K562 (cell line): ENCODE results near the gene CENPX. TPM values are rescaled to one million over a fixed set of nuclear protein-coding genes. Genes with fewer than 3 reads are reported as not detected.

Source experiments
- CREBBP ChIP-seq: IDR thresholded peaks from one replicate; pipeline ENCODE4 v1.6.1; 2012; ENCODE audit warnings: low read depth, mild to moderate bottlenecking, control low read depth, inconsistent platforms, low read length
- DEAF1 ChIP-seq: fragments of 450-650 bp; formaldehyde crosslinking; IDR thresholded peaks from 2 replicates; pipeline ENCODE4 v1.4.0; 2020; ENCODE audit warnings: mild to moderate bottlenecking, moderate library complexity
- FOSL1 ChIP-seq: fragments of 200-800 bp; sonication (Bioruptor generic); conservative IDR thresholded peaks from 2 replicates; pipeline ENCODE4 v1.6.1; 2016; ENCODE audit warnings: missing genetic modification characterization, missing compliant biosample characterization
- FOXJ3 ChIP-seq: sonication (generic); formaldehyde crosslinking; IDR thresholded peaks from 2 replicates; pipeline ENCODE4 v1.4.0; 2020; ENCODE audit warnings: mild to moderate bottlenecking, missing genetic modification reagents
- HNRNPH1 ChIP-seq: fragments of 200-400 bp; formaldehyde crosslinking; optimal IDR thresholded peaks from 2 replicates; pipeline ENCODE3; 2017; ENCODE audit warnings: low read depth, mild to moderate bottlenecking, low read length, moderate library complexity
- KDM4B ChIP-seq, 2 experiments: fragments of 450-650 bp in 1 of 2; sonication (generic) in 1 of 2; IDR thresholded peaks; 2 replicates each; pipeline ENCODE4 v1.6.1; 2016 to 2017; ENCODE audit warnings: borderline replicate concordance in 2 of 2, antibody characterized with exemption in 1 of 2, low read depth in 1 of 2, mild to moderate bottlenecking in 1 of 2
- KDM5B ChIP-seq: fragments of 200-600 bp; sonication (generic); IDR thresholded peaks from 2 replicates; pipeline ENCODE4 v1.6.1; 2012; ENCODE audit warnings: low read depth, mild to moderate bottlenecking, moderate library complexity, low read length, control low read depth, inconsistent platforms; ENCODE audit not compliant: insufficient replicate concordance
- MCM3 ChIP-seq: fragments of 450-650 bp; IDR thresholded peaks from 2 replicates; pipeline ENCODE4 v1.6.1; 2016
- MIER1 ChIP-seq: fragments of 450-650 bp; IDR thresholded peaks from 2 replicates; pipeline ENCODE4 v1.6.1; 2016; ENCODE audit warnings: antibody characterized with exemption, mild to moderate bottlenecking, low read depth
- MYC ChIP-seq, 2 experiments: fragments of 250-450 bp in 1 of 2; sonication (Bioruptor Pico) in 1 of 2; IDR thresholded peaks; 2 replicates each; pipeline versions ENCODE4 v1.5.1 to v1.6.1; 2012 to 2021; ENCODE audit warnings: low read depth in 2 of 2, borderline replicate concordance in 1 of 2, improper control_type of control experiment in 1 of 2, low read length in 1 of 2, mild to moderate bottlenecking in 1 of 2, moderate library complexity in 1 of 2
- NONO ChIP-seq, 2 experiments: fragments of 200-400 bp in 1 of 2; fragments of 450-650 bp in 1 of 2; formaldehyde crosslinking in 1 of 2; IDR thresholded peaks; 2 replicates each; pipeline ENCODE4 v1.6.1; 2017; ENCODE audit warnings: low read depth in 2 of 2, mild to moderate bottlenecking in 2 of 2, moderate library complexity in 2 of 2, low read length in 1 of 2
- NR2F6 ChIP-seq: fragments of 450-650 bp; formaldehyde crosslinking; IDR thresholded peaks from 2 replicates; pipeline ENCODE4 v1.4.0; 2020; ENCODE audit warnings: mild to moderate bottlenecking
- PHF8 ChIP-seq: fragments of 200-600 bp; sonication (generic); IDR thresholded peaks from 2 replicates; pipeline ENCODE4 v1.6.1; 2012; ENCODE audit warnings: mixed run types, mild to moderate bottlenecking, inconsistent platforms, low read length, moderate library complexity, borderline replicate concordance
- PTBP1 ChIP-seq: fragments of 200-400 bp; formaldehyde crosslinking; IDR thresholded peaks from 2 replicates; pipeline ENCODE4 v1.6.1; 2017; ENCODE audit warnings: low read depth, low read length
- RBBP5 ChIP-seq: fragments of 200-600 bp; sonication (generic); IDR thresholded peaks from 2 replicates; pipeline ENCODE4 v1.6.1; 2012; ENCODE audit warnings: borderline replicate concordance, mild to moderate bottlenecking, low read length, control low read depth, inconsistent platforms; ENCODE audit not compliant: insufficient read depth, poor library complexity, severe bottlenecking
- RBFOX2 ChIP-seq: fragments of 200-400 bp; formaldehyde crosslinking; IDR thresholded peaks from 2 replicates; pipeline ENCODE4 v1.6.1; 2017; ENCODE audit warnings: low read depth, mild to moderate bottlenecking, low read length, moderate library complexity
- SAP30 ChIP-seq: fragments of 200-600 bp; sonication (generic); IDR thresholded peaks from 2 replicates; pipeline ENCODE4 v1.6.1; 2012; ENCODE audit warnings: borderline replicate concordance, low read depth, mild to moderate bottlenecking, moderate library complexity, low read length, control low read depth, inconsistent platforms; ENCODE audit not compliant: insufficient read depth, poor library complexity, severe bottlenecking
- SLC30A9 ChIP-seq: fragments of 250-450 bp; sonication (Bioruptor Pico); IDR thresholded peaks from 2 replicates; pipeline ENCODE4 v1.8.0; 2022; ENCODE audit warnings: mild to moderate bottlenecking, moderate library complexity
- SMAD2 ChIP-seq: fragments of 150-350 bp; IDR thresholded peaks from 2 replicates; pipeline ENCODE4 v1.6.1; 2014; ENCODE audit warnings: low read depth, mild to moderate bottlenecking, low read length
- SRSF3 ChIP-seq: fragments of 200-400 bp; formaldehyde crosslinking; IDR thresholded peaks from 2 replicates; pipeline ENCODE4 v1.6.1; 2016; ENCODE audit warnings: mild to moderate bottlenecking, low read length, moderate library complexity; ENCODE audit not compliant: insufficient read depth
- TAL1 ChIP-seq: fragments of 450-650 bp; IDR thresholded peaks from 2 replicates; pipeline ENCODE4 v1.6.1; 2016; ENCODE audit warnings: mild to moderate bottlenecking
- THRB ChIP-seq: fragments of 450-650 bp; formaldehyde crosslinking; conservative IDR thresholded peaks from 2 replicates; pipeline ENCODE4 v1.4.0; 2022; ENCODE audit warnings: mild to moderate bottlenecking, missing genetic modification characterization
- ZC3H11A ChIP-seq: IDR thresholded peaks from 2 replicates; pipeline ENCODE4 v1.6.1; 2012; ENCODE audit warnings: low read depth, low read length, improper control_type of control experiment
- ZNF444 ChIP-seq: fragments of 250-450 bp; sonication (Bioruptor Pico); IDR thresholded peaks from 2 replicates; pipeline ENCODE4 v1.4.0; 2020; ENCODE audit warnings: mild to moderate bottlenecking, moderate library complexity
- ZNF561 ChIP-seq: fragments of 450-650 bp; formaldehyde crosslinking; conservative IDR thresholded peaks from 2 replicates; pipeline ENCODE4 v1.4.0; 2020; ENCODE audit warnings: mild to moderate bottlenecking, moderate library complexity
- polyA plus RNA-seq, 8 experiments: library from polyadenylated mRNA; depleted of rRNA in 4 of 8; stranded (reverse) in 5 of 8; unstranded in 3 of 8; fragments of >200 nt; fragmentation: Nextera tagmentation in 2 of 8; fragmentation: Illumina TruSeq in 1 of 8; extraction: Ambion mirVana in 2 of 8; extraction: Trizol in 1 of 8; gene quantifications; 2 replicates each; pipeline versions ENCODE4 v1.2.1 to v1.2.3, GENCODE V29; 2011 to 2014; ENCODE audit warnings: inconsistent platforms in 1 of 8, missing spikeins in 1 of 8
- total RNA-seq, 7 experiments: library from RNA; depleted of rRNA in 6 of 7; stranded (reverse); fragments of >200 nt in 6 of 7; fragmentation: Illumina TruSeq in 2 of 7; extraction: Trizol in 2 of 7; gene quantifications; 2 replicates each; pipeline versions ENCODE4 v1.2.1 to v1.2.3, GENCODE V29; 2011 to 2021; ENCODE audit warnings: low replicate concordance in 1 of 7

Gene CENPX
- total and polyA plus RNA-seq, 9 of the 15 experiments (the other 6 are each of a cell fraction or from before 2014, with no cell fraction given) = 32.7 to 352 (median 127) TPM

- TF ChIP-seq KDM4B (IDR thresholded peaks at IDR 0.05; ENCODE audit: borderline replicate concordance in 2 of 2, low read depth in 1 of 2) = peak in 1 of 2 experiments; percentile 89; a peak in 2 of 4 replicates
- no peak for TF ChIP-seq ZNF444 (CRISPR knock-in tag)
- TF ChIP-seq RBBP5 = peak; percentile 72
- no peak for TF ChIP-seq FOSL1 (tag)
- no peak for TF ChIP-seq FOXJ3 (CRISPR knock-in tag)
- TF ChIP-seq MCM3 = no peak
- TF ChIP-seq THRB (CRISPR knock-in tag) = no peak
- TF ChIP-seq SAP30 = peak; percentile 61
- TF ChIP-seq NONO (IDR thresholded peaks at IDR 0.05; ENCODE audit: low read depth in 2 of 2, low read length in 1 of 2) = peak in 1 of 2 experiments; percentile 67; a peak in 1 of 4 replicates
- no peak for TF ChIP-seq ZC3H11A
- no peak for TF ChIP-seq DEAF1 (CRISPR knock-in tag)
- no peak for TF ChIP-seq HNRNPH1
- TF ChIP-seq CREBBP = no peak
- TF ChIP-seq TAL1 = no peak
- no peak for TF ChIP-seq MIER1
- peak; percentile 39; the same call in 1 of the 2 replicates for TF ChIP-seq MYC (IDR thresholded peaks at IDR 0.05; ENCODE audit: low read depth, low read length)
- TF ChIP-seq MYC (CRISPR knock-in tag; IDR thresholded peaks at IDR 0.05; ENCODE audit: borderline replicate concordance, low read depth) = no peak
- TF ChIP-seq NR2F6 (CRISPR knock-in tag) = no peak
- TF ChIP-seq PHF8 = peak; percentile 59; the same call in 1 of the 2 replicates
- no peak for TF ChIP-seq PTBP1
- TF ChIP-seq SRSF3 = no peak
- TF ChIP-seq SLC30A9 (CRISPR knock-in tag) = no peak
- TF ChIP-seq SMAD2 = no peak
- peak; percentile 50 for TF ChIP-seq RBFOX2
- no peak for TF ChIP-seq ZNF561
- TF ChIP-seq KDM5B = peak; percentile 22
These were observed 29.3 kb upstream of the CENPX start, which contains the start of the genes GPS1 and RFNG (continued) for GRCh38 chr17:82051776-82052637.
